ENCODE results near the gene CTNNAL1. TPM values are rescaled to one million over a fixed set of nuclear protein-coding genes. Genes with fewer than 3 reads are reported as not detected.
A peak's percentile ranks its signal among the peaks of the same experiment; 100 is the strongest.

CTNNAL1 gene
- total RNA-seq, 1 experiment from 2014 or later, result 84.5 TPM

GRCh38 chr9:108967916-108968315 lies 45.4 kb downstream of the CTNNAL1 start:
- no peak for DNase-seq
- Histone ChIP-seq H3K27me3 (no peaks in the 10 kb centered on the region), H3K9me3 (no peaks in the 10 kb centered on the region), H3K36me3 (peaks cover 14% of the 10 kb centered on the region), H3K4me3 (no peak overlapping the region)

- Histone ChIP-seq H3K27me3 (no peaks in the 10 kb centered on the region), H3K4me3 (no peak overlapping the region), H3K9me3 (no peaks in the 10 kb centered on the region), H3K36me3 (no peaks in the 10 kb centered on the region; the same call in none of the 2 replicates)
- DNase-seq, result peak; percentile 37
Measured at GRCh38 chr9:108963459-108964143, 49.7 kb downstream of the CTNNAL1 start.

GRCh38 chr9:108961151-108961550 lies 52.1 kb downstream of the CTNNAL1 start:
- no peak for DNase-seq
- no peaks in the 10 kb centered on the region; the same call in none of the 2 replicates for H3K36me3 ChIP-seq
- H3K27me3 ChIP-seq, result no peaks in the 10 kb centered on the region
- no peaks in the 10 kb centered on the region for H3K9me3 ChIP-seq
- no peak overlapping the region for H3K4me3 ChIP-seq

- Histone ChIP-seq H3K4me3 (no peak overlapping the region), H3K27me3 (no peaks in the 10 kb centered on the region), H3K36me3 (no peaks in the 10 kb centered on the region; the same call in 1 of the 2 replicates), H3K9me3 (no peaks in the 10 kb centered on the region)
- no peak for DNase-seq
Measured at GRCh38 chr9:108960331-108960730, 53.0 kb downstream of the CTNNAL1 start.

GRCh38 chr9:108956631-108957026 lies 56.7 kb downstream of the CTNNAL1 start:
- no peak for DNase-seq
- no peaks in the 10 kb centered on the region for H3K27me3 ChIP-seq
- H3K9me3 ChIP-seq, result no peaks in the 10 kb centered on the region
- H3K36me3 ChIP-seq, result no peaks in the 10 kb centered on the region; the same call in none of the 2 replicates
- no peak overlapping the region for H3K4me3 ChIP-seq

GRCh38 chr9:108956022-108956630 lies 57.2 kb downstream of the CTNNAL1 start:
- no peaks in the 10 kb centered on the region for H3K9me3 ChIP-seq
- H3K36me3 ChIP-seq, result peaks cover 2% of the 10 kb centered on the region
- H3K27me3 ChIP-seq, result no peaks in the 10 kb centered on the region
- H3K4me3 ChIP-seq, result no peak overlapping the region
- no peak for DNase-seq

GRCh38 chr9:108953983-108954574 lies 59.2 kb downstream of the CTNNAL1 start:
- H3K27me3 ChIP-seq, result no peaks in the 10 kb centered on the region
- no peak overlapping the region for H3K4me3 ChIP-seq
- no peak for DNase-seq
- H3K36me3 ChIP-seq, result peaks cover 2% of the 10 kb centered on the region
- no peaks in the 10 kb centered on the region for H3K9me3 ChIP-seq

GRCh38 chr9:108951578-108951977 lies 61.7 kb downstream of the CTNNAL1 start:
- no peak for DNase-seq

GRCh38 chr9:108950168-108950567 lies 63.1 kb downstream of the CTNNAL1 start:
- DNase-seq, result no peak
- Histone ChIP-seq H3K4me3 (no peak overlapping the region), H3K27me3 (no peaks in the 10 kb centered on the region), H3K9me3 (no peaks in the 10 kb centered on the region), H3K36me3 (peaks cover 2% of the 10 kb centered on the region)

More at GRCh38 chr9:108951578-108951977, 61.7 kb downstream of the CTNNAL1 start:
- peaks cover 2% of the 10 kb centered on the region for H3K36me3 ChIP-seq
- no peaks in the 10 kb centered on the region for H3K9me3 ChIP-seq
- H3K27me3 ChIP-seq, result no peaks in the 10 kb centered on the region
- H3K4me3 ChIP-seq, result no peak overlapping the region

GRCh38 chr9:108939975-108940374 lies 73.3 kb downstream of the CTNNAL1 start:
- Histone ChIP-seq H3K36me3 (peaks cover 28% of the 10 kb centered on the region), H3K9me3 (no peaks in the 10 kb centered on the region), H3K27me3 (no peaks in the 10 kb centered on the region), H3K4me3 (no peak overlapping the region)
- no peak for DNase-seq

- no peak for DNase-seq
- Histone ChIP-seq H3K27me3 (no peaks in the 10 kb centered on the region), H3K4me3 (no peak overlapping the region), H3K9me3 (no peaks in the 10 kb centered on the region), H3K36me3 (peaks cover 22% of the 10 kb centered on the region)
Measured at GRCh38 chr9:108937561-108938305, 75.6 kb downstream of the CTNNAL1 start.

GRCh38 chr9:108934323-108934893 lies 78.9 kb downstream of the CTNNAL1 start, which contains the start of gene ABITRAM:
Gene ABITRAM, plus strand, starts transcription at chr9:108934400. Its CDS starts 87 bp downstream, at chr9:108934487.
- H3K9me3 ChIP-seq, result no peaks in the 10 kb centered on the region
- H3K4me3 ChIP-seq, result peak within 1 kb of the TSS; percentile 86
- DNase-seq, result peak; percentile 60
- no peaks in the 10 kb centered on the region for H3K27me3 ChIP-seq
- H3K36me3 ChIP-seq, result peaks cover 13% of the 10 kb centered on the region

- Histone ChIP-seq H3K36me3 (peaks cover 10% of the 10 kb centered on the region), H3K4me3 (peak within 1 kb of the TSS; percentile 86), H3K9me3 (no peaks in the 10 kb centered on the region), H3K27me3 (no peaks in the 10 kb centered on the region)
- peak; percentile 96 for DNase-seq
Measured at GRCh38 chr9:108933718-108934322, 79.5 kb downstream of the CTNNAL1 start, which contains the start of gene ELP1. Gene ELP1, minus strand, starts transcription at chr9:108934124. Its CDS starts 2,978 bp downstream, at chr9:108931146.

- H3K4me3 ChIP-seq, result peak overlapping the region; percentile 86
- H3K27me3 ChIP-seq, result no peaks in the 10 kb centered on the region
- no peaks in the 10 kb centered on the region for H3K9me3 ChIP-seq
- H3K36me3 ChIP-seq, result peaks cover 15% of the 10 kb centered on the region
- DNase-seq, result no peak
Measured at GRCh38 chr9:108933231-108933717, 80.0 kb downstream of the CTNNAL1 start.

GRCh38 chr9:108928386-108928785 lies 84.9 kb downstream of the CTNNAL1 start:
- no peaks in the 10 kb centered on the region for H3K27me3 ChIP-seq
- no peaks in the 10 kb centered on the region for H3K9me3 ChIP-seq
- DNase-seq, result no peak
- H3K36me3 ChIP-seq, result peaks cover 37% of the 10 kb centered on the region
- H3K4me3 ChIP-seq, result no peak overlapping the region

- Histone ChIP-seq H3K9me3 (no peaks in the 10 kb centered on the region), H3K4me3 (no peak overlapping the region), H3K36me3 (peaks cover 39% of the 10 kb centered on the region), H3K27me3 (no peaks in the 10 kb centered on the region)
- DNase-seq, result no peak
Measured at GRCh38 chr9:108924466-108924865, 88.8 kb downstream of the CTNNAL1 start.

Data from MG63 (cell line).